Fibroblast of pulmonary artery (primary cell): ENCODE data around the gene SPSB2.

Experiments used
- DNase-seq: peaks from one replicate; pipeline ENCODE4 v3.0.0-alpha.2; 2010; ENCODE audit warnings: low read depth
- H3K4me3 ChIP-seq: replicated peaks from 2 replicates; pipeline ENCODE4 v1.5.1; 2011; ENCODE audit warnings: low read depth, mild to moderate bottlenecking, control low read depth, low read length, moderate library complexity
- TF ChIP-seq, protein P1 (sequence below): IDR thresholded peaks from 2 replicates; pipeline ENCODE4 v1.5.1; 2011; ENCODE audit warnings: mild to moderate bottlenecking, control low read depth, low read length, inconsistent platforms; ENCODE audit errors: missing control alignments

SPSB2 gene

DNA sequence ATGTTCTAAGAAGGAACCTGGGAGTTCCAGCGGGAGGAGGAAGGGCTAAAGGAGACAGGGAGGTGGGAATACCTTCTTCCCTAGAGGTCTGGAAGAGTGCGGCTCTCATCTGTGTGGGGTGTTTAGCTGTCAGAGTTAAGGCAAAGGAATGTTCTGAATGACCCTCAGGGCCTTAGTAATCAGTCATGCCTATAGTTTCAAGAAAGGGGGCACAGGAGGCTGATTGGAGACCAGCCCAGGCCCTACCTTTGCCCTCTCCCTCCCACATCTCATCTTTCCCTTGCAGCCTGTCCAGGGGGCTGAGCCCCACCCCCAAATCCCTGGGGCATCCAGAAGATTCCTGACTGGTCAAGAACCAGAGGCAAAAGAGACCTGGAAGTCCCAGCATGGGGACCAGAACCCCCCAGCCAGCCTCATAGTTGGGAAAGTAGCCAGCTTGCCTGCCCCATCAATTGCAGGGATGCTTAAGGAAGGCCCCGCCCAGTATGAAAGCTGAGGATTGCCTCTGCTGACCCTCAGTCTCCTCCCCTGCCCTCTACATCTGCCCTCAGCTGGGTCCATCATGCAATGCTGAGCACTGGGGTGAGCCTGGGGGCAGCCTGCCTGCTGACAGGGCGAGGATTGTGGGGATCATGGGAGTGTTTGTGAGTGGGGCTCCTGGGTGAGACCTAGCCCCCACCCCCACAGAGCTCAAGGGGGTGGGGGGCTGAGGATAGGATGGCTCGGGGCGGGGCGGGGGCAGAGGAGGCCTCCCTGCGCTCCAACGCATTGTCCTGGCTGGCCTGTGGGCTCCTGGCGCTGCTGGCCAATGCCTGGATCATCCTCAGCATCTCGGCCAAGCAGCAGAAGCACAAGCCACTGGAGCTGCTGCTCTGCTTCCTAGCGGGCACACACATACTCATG is 49.7 kb downstream of the SPSB2 start:
- TF ChIP-seq, protein P1, sequence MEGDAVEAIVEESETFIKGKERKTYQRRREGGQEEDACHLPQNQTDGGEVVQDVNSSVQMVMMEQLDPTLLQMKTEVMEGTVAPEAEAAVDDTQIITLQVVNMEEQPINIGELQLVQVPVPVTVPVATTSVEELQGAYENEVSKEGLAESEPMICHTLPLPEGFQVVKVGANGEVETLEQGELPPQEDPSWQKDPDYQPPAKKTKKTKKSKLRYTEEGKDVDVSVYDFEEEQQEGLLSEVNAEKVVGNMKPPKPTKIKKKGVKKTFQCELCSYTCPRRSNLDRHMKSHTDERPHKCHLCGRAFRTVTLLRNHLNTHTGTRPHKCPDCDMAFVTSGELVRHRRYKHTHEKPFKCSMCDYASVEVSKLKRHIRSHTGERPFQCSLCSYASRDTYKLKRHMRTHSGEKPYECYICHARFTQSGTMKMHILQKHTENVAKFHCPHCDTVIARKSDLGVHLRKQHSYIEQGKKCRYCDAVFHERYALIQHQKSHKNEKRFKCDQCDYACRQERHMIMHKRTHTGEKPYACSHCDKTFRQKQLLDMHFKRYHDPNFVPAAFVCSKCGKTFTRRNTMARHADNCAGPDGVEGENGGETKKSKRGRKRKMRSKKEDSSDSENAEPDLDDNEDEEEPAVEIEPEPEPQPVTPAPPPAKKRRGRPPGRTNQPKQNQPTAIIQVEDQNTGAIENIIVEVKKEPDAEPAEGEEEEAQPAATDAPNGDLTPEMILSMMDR: no peak
- H3K4me3 ChIP-seq: no peak overlapping the region
- DNase-seq: no peak

DNA sequence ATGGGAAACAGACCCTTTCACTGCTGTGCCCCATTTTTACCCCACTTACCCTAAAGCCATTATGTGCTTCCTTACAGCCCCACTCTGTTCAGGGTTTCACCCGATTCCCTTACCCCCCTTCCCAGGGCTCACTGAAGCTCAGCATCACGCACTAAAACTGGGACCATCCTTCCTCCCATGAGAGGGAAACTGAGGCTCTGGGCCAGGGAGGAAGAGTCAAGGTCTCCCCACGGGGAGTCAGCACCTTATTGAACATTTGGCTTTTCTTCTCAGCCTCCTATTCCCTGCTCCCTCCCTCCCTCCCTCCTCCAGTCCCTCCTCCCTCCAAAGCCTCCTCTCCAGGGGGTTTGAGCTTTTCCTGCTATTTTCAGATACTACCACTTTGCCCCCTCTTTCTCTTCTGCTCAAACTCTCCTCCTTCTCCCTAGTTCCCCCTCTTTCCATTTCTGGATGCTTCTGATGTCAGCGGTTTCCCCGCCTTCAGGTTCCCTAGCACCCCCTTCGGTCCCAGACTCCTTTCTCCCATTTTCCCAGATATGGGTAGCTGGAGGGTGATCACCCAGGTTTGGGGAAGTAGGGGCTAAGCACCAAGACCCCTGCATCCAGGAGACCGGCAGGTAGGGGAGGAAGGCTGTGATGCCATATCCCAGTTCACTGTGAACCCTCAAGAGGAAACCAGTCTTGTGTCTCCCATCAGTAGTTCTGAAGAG is 50.5 kb downstream of the SPSB2 start:
- no peak for DNase-seq
- peak overlapping the region; percentile 51 for H3K4me3 ChIP-seq
- TF ChIP-seq, protein P1: no peak

GRCh38 chr12:6821591-6822425 is 51.3 kb downstream of the SPSB2 start, which contains the start of gene GPR162:
GPR162 (plus strand) TSS chr12:6821821; CDS start chr12:6823899, 2,078 bp downstream.
- H3K4me3 ChIP-seq: peak within 1 kb of the TSS; percentile 51
- TF ChIP-seq, protein P1: no peak
- DNase-seq: peak; percentile 63
